Tibial artery (tissue), 4 donors: ENCODE measurements around the gene NAP1L1.

Experiments
- DNase-seq, 2 donors: peaks; one replicate each; pipeline ENCODE4 v3.0.0-alpha.2; 2019
- H3K27ac ChIP-seq, 2 donors: fragments of 200-600 bp; sonication (generic) in 1 of 2; 1 replicate in 1 of 2; 2 replicates in 1 of 2; pipeline ENCODE4 v1.5.1; 2018 to 2019; ENCODE audit warnings: mild to moderate bottlenecking in 1 of 2
- H3K27me3 ChIP-seq, 2 donors: fragments of 200-600 bp; sonication (generic) in 1 of 2; one replicate each; pipeline versions ENCODE4 v1.5.1 to v1.6.0; 2016 to 2019
- H3K36me3 ChIP-seq, 3 donors: fragments of 200-600 bp; sonication (generic) in 2 of 3; one replicate each; pipeline ENCODE4 v1.5.1; 2016 to 2019; ENCODE audit warnings: mild to moderate bottlenecking in 2 of 3
- H3K4me1 ChIP-seq, 4 donors: fragments of 200-600 bp; sonication (generic) in 2 of 4; 1 replicate in 3 of 4; 2 replicates in 1 of 4; pipeline ENCODE4 v1.5.1; 2016 to 2019
- H3K4me3 ChIP-seq, 2 donors: fragments of 200-600 bp; sonication (generic) in 1 of 2; 1 replicate in 1 of 2; 2 replicates in 1 of 2; pipeline ENCODE4 v1.5.1; 2018 to 2019; ENCODE audit warnings: mild to moderate bottlenecking in 2 of 2
- H3K9me3 ChIP-seq, 3 donors: fragments of 200-600 bp; sonication (generic) in 1 of 3; one replicate each; pipeline ENCODE4 v1.5.1; 2016 to 2019
- intact Hi-C: fragments of 100-400 bp; cut with DNase I; formaldehyde crosslinking; loops from one replicate; pipeline ENCODE4 v1.15.0; 2023; ENCODE audit warnings: low total_unique reads
- TF ChIP-seq, protein P1 (sequence below), 2 experiments: fragments of 200-600 bp in 1 of 2; fragments of 450-650 bp in 1 of 2; IDR thresholded peaks; one replicate each; pipeline ENCODE4 v1.5.1; 2017 to 2019; ENCODE audit warnings: antibody characterized with exemption in 2 of 2, mild to moderate bottlenecking in 1 of 2, moderate library complexity in 1 of 2

The NAP1L1 gene

DNA sequence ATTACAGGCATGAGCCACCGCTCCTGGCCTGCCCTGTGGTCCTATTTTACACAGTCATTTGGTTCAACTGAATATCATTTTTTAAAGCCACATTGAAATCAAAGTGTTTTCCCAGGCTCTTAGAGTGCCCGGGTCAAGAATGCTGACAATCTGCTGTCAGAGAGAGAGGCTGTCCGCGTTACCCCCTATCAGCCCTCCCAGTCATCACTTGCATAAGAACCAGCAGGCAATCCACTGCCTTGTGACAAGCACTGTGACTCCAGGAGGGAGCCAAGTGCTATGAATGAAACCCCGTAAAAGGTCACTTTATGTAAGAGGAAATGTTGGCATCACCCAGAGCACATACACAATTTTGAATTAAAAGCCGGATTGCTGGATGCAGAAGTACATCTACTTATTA is 66.4 kb downstream of the NAP1L1 start:
- no peak overlapping the region for H3K27ac ChIP-seq
- H3K36me3 ChIP-seq, result no peaks in the 10 kb centered on the region
- DNase-seq, result no peak
- H3K4me1 ChIP-seq, result peaks cover 0 to 7% (median 0%) of the 10 kb centered on the region in 4 donors
- intact Hi-C loops, result no loop called here
- no peaks in the 10 kb centered on the region for H3K9me3 ChIP-seq
- no peaks in the 10 kb centered on the region for H3K27me3 ChIP-seq
- no peak overlapping the region for H3K4me3 ChIP-seq
- TF ChIP-seq, protein P1, sequence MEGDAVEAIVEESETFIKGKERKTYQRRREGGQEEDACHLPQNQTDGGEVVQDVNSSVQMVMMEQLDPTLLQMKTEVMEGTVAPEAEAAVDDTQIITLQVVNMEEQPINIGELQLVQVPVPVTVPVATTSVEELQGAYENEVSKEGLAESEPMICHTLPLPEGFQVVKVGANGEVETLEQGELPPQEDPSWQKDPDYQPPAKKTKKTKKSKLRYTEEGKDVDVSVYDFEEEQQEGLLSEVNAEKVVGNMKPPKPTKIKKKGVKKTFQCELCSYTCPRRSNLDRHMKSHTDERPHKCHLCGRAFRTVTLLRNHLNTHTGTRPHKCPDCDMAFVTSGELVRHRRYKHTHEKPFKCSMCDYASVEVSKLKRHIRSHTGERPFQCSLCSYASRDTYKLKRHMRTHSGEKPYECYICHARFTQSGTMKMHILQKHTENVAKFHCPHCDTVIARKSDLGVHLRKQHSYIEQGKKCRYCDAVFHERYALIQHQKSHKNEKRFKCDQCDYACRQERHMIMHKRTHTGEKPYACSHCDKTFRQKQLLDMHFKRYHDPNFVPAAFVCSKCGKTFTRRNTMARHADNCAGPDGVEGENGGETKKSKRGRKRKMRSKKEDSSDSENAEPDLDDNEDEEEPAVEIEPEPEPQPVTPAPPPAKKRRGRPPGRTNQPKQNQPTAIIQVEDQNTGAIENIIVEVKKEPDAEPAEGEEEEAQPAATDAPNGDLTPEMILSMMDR (IDR thresholded peaks at IDR 0.05), result no peak

DNA sequence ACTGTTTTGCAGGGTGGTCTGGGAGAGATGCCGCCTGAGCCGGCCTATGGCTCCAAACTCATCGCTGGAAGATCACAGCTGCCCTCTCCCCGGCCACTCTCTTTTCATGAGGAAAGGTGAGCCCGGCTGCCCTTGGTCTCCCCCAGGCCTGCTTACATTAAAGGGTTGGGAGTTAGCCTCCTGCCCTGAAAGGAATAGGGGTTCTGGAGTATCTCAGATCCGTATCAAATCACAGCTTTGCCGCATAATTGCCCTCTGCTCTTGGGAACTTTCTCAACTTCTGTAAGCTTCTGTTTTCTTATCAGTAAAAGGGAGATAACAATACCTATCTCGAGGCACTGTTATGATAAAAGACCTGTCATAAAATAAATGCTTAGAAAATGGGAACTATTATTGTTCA is 70.5 kb downstream of the NAP1L1 start:
- intact Hi-C loops, result no loop called here
- DNase-seq, result no peak
- H3K4me1 ChIP-seq, result no peaks in the 10 kb centered on the region
- no peaks in the 10 kb centered on the region for H3K36me3 ChIP-seq
- H3K4me3 ChIP-seq, result no peak overlapping the region
- TF ChIP-seq, protein P1 (IDR thresholded peaks at IDR 0.05), result no peak
- no peaks in the 10 kb centered on the region for H3K27me3 ChIP-seq
- H3K27ac ChIP-seq, result no peak overlapping the region
- no peaks in the 10 kb centered on the region for H3K9me3 ChIP-seq

DNA sequence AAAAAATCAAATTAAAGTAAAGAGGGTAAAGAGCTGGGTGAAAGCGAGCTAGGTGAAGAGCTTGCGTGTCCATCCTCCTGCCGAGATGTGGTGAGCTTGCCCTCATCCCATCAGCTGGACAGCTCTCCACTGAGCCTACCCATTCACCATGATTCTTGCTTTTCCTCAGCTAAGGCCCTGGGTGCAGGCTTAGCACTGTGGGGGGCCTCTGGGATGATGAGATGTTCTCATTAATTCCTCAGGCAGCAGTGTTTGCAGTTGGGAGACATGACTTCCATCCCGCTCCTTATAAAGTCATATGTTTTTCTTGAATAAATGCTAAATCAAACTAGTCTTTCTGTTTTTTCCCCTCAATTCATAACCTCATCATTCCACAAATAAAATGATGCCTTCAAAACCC is 70.9 kb downstream of the NAP1L1 start:
- no peak for DNase-seq
- H3K27me3 ChIP-seq, result no peaks in the 10 kb centered on the region
- H3K4me1 ChIP-seq, result no peaks in the 10 kb centered on the region
- no peak overlapping the region for H3K4me3 ChIP-seq
- no peak overlapping the region for H3K27ac ChIP-seq
- TF ChIP-seq, protein P1 (IDR thresholded peaks at IDR 0.05), result no peak
- H3K9me3 ChIP-seq, result no peaks in the 10 kb centered on the region
- H3K36me3 ChIP-seq, result no peaks in the 10 kb centered on the region
- intact Hi-C loops, result no loop called here

DNA sequence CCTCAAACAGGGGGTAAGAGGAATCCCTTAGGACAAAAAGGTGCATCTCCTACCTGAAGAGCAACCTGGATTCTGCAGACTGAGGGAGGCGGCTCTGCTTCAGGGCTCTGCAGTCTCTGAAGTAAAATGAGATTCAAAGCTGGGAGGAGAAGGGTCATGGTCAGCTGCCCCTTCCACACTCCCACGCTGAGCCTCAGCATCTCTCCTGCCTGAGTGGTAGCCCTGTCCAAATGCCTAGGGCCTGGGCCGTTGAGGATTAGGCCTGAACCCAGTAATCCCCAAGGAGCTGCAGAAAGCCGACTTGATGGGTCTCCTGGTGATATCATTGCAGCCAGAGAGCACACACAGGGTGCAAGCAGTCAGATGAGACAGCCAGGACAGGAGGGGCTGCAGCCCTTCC is 71.8 kb downstream of the NAP1L1 start:
- H3K36me3 ChIP-seq, result no peaks in the 10 kb centered on the region
- intact Hi-C loops, result no loop called here
- no peaks in the 10 kb centered on the region for H3K4me1 ChIP-seq
- no peak overlapping the region for H3K4me3 ChIP-seq
- DNase-seq, result no peak
- no peak overlapping the region for H3K27ac ChIP-seq
- TF ChIP-seq, protein P1 (IDR thresholded peaks at IDR 0.05), result no peak
- H3K9me3 ChIP-seq, result no peaks in the 10 kb centered on the region
- no peaks in the 10 kb centered on the region for H3K27me3 ChIP-seq

DNA sequence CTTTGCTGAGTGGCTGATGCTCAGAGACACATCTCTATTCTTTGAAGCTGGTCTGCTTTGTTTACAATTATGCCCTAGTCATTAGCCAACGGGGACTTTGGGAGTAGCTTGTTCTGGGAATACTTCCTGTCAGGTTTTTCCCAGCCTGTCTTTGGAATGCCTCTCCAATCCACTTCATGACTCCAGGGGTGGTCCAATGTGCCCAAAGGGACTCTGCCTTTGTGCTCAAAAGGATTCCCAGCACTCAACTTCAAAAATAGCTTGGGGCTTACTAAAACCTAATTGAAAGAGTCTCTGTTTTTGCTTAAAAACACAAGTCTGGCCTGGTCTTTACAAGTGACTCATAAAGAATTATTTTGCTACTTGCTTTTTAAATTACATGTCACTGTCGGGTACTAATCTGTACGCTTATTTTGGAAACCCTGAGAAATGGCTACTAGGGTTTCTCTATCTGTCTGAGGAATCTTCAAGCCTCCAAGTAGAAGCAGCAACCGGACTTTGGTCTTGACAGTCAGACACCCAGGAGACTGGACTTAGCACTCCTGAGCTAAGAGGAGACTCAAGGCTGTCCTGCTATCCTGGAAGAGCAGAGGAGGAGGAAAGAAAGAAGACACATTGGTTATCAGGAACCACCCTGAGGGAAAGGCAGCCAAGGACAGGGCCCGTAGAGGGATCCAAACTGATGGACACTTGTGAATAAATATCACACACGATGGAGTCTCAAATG is 73.6 kb downstream of the NAP1L1 start:
- no peak for DNase-seq
- Histone ChIP-seq H3K4me3 (no peak overlapping the region), H3K27me3 (no peaks in the 10 kb centered on the region), H3K36me3 (no peaks in the 10 kb centered on the region), H3K27ac (no peak overlapping the region), H3K9me3 (no peaks in the 10 kb centered on the region), H3K4me1 (no peaks in the 10 kb centered on the region)
- TF ChIP-seq, protein P1 (IDR thresholded peaks at IDR 0.05), result no peak
- intact Hi-C loops, result no loop called here

DNA sequence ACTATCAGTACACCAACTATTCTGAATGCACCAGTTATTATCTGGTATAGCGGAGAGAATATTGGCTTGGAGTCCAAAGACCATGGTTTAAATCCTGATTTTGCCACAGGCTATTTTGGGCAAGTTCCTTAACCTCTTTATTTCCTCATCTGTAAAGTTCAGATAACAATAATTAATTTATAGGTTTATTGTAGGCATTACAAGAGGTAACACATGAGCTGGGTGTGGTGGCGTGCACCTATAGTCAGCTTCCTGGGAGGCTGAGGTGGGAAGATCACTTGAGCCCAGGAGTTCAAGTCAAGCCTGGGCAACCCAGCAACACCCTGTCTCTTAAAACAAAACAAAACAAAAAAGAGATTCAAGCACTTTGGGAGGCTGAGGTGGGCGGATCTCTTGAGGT is 76.1 kb downstream of the NAP1L1 start:
- intact Hi-C loops, result no loop called here
- H3K36me3 ChIP-seq, result no peaks in the 10 kb centered on the region
- H3K27ac ChIP-seq, result no peak overlapping the region
- no peak for DNase-seq
- no peak overlapping the region for H3K4me3 ChIP-seq
- TF ChIP-seq, protein P1 (IDR thresholded peaks at IDR 0.05), result no peak
- no peaks in the 10 kb centered on the region for H3K9me3 ChIP-seq
- H3K4me1 ChIP-seq, result no peaks in the 10 kb centered on the region
- H3K27me3 ChIP-seq, result no peaks in the 10 kb centered on the region
